BJ (cell line): ENCODE measurements around the gene ORM2. TPM values are rescaled to one million over a fixed set of nuclear protein-coding genes. Genes with fewer than 3 reads are reported as not detected.

ENCODE experiments used
- CTCF ChIA-PET: fragments of 350-600 bp; formaldehyde crosslinking; extraction: SDS; loops from one replicate; lab custom pipeline; 2021; ENCODE audit warnings: antibody characterized with exemption, inconsistent platforms; lab: Yijun Ruan, JAX
- POLR2A ChIA-PET: fragments of 300-600 bp; sonication (Branson Sonifier 250); formaldehyde crosslinking; extraction: SDS; loops from one replicate; lab custom pipeline; 2021; ENCODE audit warnings: antibody characterized with exemption; lab: Charles Lee
- DNase-seq: peaks from one replicate; pipeline ENCODE4 v3.0.0-alpha.2; 2011; ENCODE audit warnings: low read depth
- H3K27me3 ChIP-seq: 2 replicates; pipeline ENCODE4 v1.6.0; 2011; ENCODE audit warnings: low read length; ENCODE audit not compliant: control insufficient read depth, insufficient read depth
- H3K36me3 ChIP-seq: 2 replicates; pipeline ENCODE4 v1.5.1; 2011; ENCODE audit warnings: low read length; ENCODE audit not compliant: control insufficient read depth, insufficient read depth
- H3K4me3 ChIP-seq: 2 replicates; pipeline ENCODE4 v1.5.1; 2011; ENCODE audit warnings: low read depth, mild to moderate bottlenecking, control low read depth, low read length
- polyA plus RNA-seq: library from polyadenylated mRNA; depleted of rRNA; stranded (reverse); fragments of >200 nt; gene quantifications from 2 replicates; pipeline ENCODE4 v1.2.3, GENCODE V29; 2011
- TF ChIP-seq, protein P1 (sequence below): IDR thresholded peaks from 2 replicates; pipeline ENCODE4 v1.5.1; 2011; ENCODE audit warnings: low read depth, mild to moderate bottlenecking, control low read depth, inconsistent platforms, low read length, moderate library complexity; ENCODE audit not compliant: insufficient read depth

ORM2 gene
- polyA plus RNA-seq, 1 experiment, result not detected

- TF ChIP-seq, protein P1, sequence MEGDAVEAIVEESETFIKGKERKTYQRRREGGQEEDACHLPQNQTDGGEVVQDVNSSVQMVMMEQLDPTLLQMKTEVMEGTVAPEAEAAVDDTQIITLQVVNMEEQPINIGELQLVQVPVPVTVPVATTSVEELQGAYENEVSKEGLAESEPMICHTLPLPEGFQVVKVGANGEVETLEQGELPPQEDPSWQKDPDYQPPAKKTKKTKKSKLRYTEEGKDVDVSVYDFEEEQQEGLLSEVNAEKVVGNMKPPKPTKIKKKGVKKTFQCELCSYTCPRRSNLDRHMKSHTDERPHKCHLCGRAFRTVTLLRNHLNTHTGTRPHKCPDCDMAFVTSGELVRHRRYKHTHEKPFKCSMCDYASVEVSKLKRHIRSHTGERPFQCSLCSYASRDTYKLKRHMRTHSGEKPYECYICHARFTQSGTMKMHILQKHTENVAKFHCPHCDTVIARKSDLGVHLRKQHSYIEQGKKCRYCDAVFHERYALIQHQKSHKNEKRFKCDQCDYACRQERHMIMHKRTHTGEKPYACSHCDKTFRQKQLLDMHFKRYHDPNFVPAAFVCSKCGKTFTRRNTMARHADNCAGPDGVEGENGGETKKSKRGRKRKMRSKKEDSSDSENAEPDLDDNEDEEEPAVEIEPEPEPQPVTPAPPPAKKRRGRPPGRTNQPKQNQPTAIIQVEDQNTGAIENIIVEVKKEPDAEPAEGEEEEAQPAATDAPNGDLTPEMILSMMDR, result no peak
- CTCF ChIA-PET, result interaction anchor here (1.0 to 1.3 kb wide), 2 partner anchors 41 to 290 kb away, joined by 3 read pairs; no protein-coding TSS in a partner anchor
- peaks cover 35% of the 10 kb centered on the region for H3K36me3 ChIP-seq
- no peaks in the 10 kb centered on the region for H3K27me3 ChIP-seq
- POLR2A ChIA-PET, result interaction anchor here (0.6 kb wide), 1 partner anchor 1594 kb away, joined by 3 read pairs; no protein-coding TSS in a partner anchor
- peak; percentile 82 for DNase-seq
- no peak overlapping the region for H3K4me3 ChIP-seq
These were observed 34.7 kb downstream of the ORM2 start for GRCh38 chr9:114364134-114365041.

GRCh38 chr9:114365194-114365593 lies 35.5 kb downstream of the ORM2 start:
- CTCF ChIA-PET, result no interaction called here
- POLR2A ChIA-PET, result no interaction called here
- DNase-seq, result no peak
- TF ChIP-seq, protein P1, result no peak
- peaks cover 28% of the 10 kb centered on the region for H3K36me3 ChIP-seq
- H3K27me3 ChIP-seq, result no peaks in the 10 kb centered on the region
- no peak overlapping the region for H3K4me3 ChIP-seq

DNA sequence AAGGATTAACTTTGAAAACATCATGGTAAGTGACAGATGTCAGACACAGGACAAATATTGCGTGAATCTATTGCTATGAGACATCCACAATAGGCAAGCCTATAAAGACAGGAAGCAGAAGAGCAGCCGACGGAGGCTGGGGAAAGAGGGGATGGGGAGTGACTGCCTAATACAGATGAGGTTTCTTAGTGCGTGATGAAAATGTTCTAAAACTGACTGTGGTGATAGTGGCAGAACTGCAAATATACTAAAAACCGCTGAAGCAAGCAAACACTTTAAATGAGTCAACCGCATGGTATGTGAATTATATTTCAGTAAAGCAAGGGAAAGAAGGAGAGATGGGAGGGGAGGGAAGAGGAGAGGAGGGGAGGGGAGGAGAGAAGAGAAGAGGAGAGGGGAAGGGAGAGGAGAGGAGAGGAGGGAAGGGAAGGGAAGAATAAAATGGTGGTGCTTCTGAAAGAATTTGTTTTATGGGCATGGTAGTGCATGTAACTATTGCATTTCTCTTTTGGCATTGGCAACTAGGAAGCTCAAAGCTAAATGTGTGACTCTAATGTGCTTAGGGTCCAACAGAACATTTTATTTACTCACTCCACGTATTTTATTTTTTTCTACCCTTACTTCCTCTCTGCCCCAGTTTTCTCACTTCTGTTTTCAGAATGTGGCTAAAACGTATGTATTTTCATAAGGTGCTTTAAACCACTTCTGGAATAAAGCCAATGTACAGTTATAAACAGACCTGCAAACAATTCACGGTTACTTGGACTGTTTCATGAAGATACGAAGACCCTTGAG lies 36.9 kb downstream of the ORM2 start:
- H3K4me3 ChIP-seq, result no peak overlapping the region
- TF ChIP-seq, protein P1, result no peak
- ChIA-PET CTCF (no interaction called here), POLR2A (interaction anchor here (0.6 kb wide), 1 partner anchor 67 kb away, joined by 3 read pairs; no protein-coding TSS in a partner anchor)
- no peaks in the 10 kb centered on the region for H3K27me3 ChIP-seq
- peaks cover 18% of the 10 kb centered on the region for H3K36me3 ChIP-seq
- DNase-seq, result peak; percentile 88

DNA sequence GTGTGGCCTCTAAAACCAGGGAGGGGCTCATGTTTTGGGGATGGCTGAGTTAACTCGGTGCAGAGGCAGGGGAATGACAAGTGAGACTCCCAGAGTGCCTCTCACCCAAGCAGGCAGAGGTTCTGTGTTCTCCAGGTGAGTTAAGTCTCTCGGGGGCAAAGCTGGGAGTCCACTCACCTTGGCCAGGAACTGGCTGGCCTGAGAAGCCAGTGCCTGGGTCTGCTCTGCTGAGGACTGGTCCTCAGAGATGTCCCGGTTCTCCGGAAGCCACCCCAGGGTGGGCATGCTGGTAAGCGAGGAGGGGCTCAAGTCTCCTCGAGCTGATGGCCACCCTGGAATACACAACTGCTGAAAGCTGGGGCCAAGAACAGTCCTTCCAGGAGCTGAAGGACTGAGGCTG lies 37.7 kb downstream of the ORM2 start:
- TF ChIP-seq, protein P1, result no peak
- Histone ChIP-seq H3K36me3 (peaks cover 14% of the 10 kb centered on the region), H3K4me3 (no peak overlapping the region), H3K27me3 (no peaks in the 10 kb centered on the region)
- CTCF ChIA-PET, result no interaction called here
- DNase-seq, result no peak
- POLR2A ChIA-PET, result no interaction called here
